A673 (cell line): Measurements from ENCODE around the gene SEC23B. TPM values are rescaled to one million over a fixed set of nuclear protein-coding genes. Genes with fewer than 3 reads are reported as not detected.

Experiments used
- BruUV-seq: library from RNA; stranded (reverse); fragments of 400-500 nt; replicated peaks from 2 replicates; lab custom pipeline; 2021; lab: Mats Ljungman, UMichigan
- CTCF ChIA-PET: fragments of 300-600 bp; sonication (Branson Sonifier 250); formaldehyde crosslinking; loops from one replicate; lab custom pipeline; 2022; ENCODE audit warnings: antibody characterized with exemption; lab: Charles Lee
- POLR2A ChIA-PET: fragments of 300-600 bp; sonication (Branson Sonifier 250); formaldehyde crosslinking; loops from one replicate; lab custom pipeline; 2022; ENCODE audit warnings: antibody characterized with exemption; ENCODE audit not compliant: low non-redundant PET; lab: Charles Lee
- DNase-seq: peaks from one replicate; pipeline ENCODE4 v3.0.0-alpha.2; 2015; ENCODE audit warnings: low spot score
- H3K27ac ChIP-seq: fragments of 200-600 bp; sonication (generic); 2 replicates; pipeline ENCODE4 v1.5.1; 2016; ENCODE audit warnings: mixed run types, low read depth, mild to moderate bottlenecking, mixed read lengths, antibody characterized with exemption, low read length; ENCODE audit not compliant: poor library complexity, severe bottlenecking
- H3K27me3 ChIP-seq: fragments of 200-600 bp; sonication (generic); replicated peaks from 2 replicates; pipeline ENCODE4 v1.6.1; 2017; ENCODE audit warnings: mixed run types, low read depth, mild to moderate bottlenecking, mixed read lengths, antibody characterized with exemption, low read length; ENCODE audit not compliant: insufficient read depth, poor library complexity
- H3K36me3 ChIP-seq: fragments of 200-600 bp; sonication (generic); 2 replicates; pipeline ENCODE4 v1.6.1; 2016; ENCODE audit warnings: mixed run types, mild to moderate bottlenecking, mixed read lengths, antibody characterized with exemption, low read length; ENCODE audit not compliant: insufficient read depth, poor library complexity, severe bottlenecking
- H3K4me1 ChIP-seq: fragments of 200-600 bp; sonication (generic); 2 replicates; pipeline ENCODE4 v1.6.1; 2017; ENCODE audit warnings: mixed run types, mild to moderate bottlenecking, mixed read lengths, antibody characterized with exemption, low read length; ENCODE audit not compliant: insufficient read depth, poor library complexity, severe bottlenecking
- H3K4me3 ChIP-seq: fragments of 200-600 bp; sonication (generic); 2 replicates; pipeline ENCODE4 v1.5.1; 2016; ENCODE audit warnings: low read depth, mixed run types, mild to moderate bottlenecking, mixed read lengths, low read length; ENCODE audit not compliant: poor library complexity, severe bottlenecking
- H3K9me3 ChIP-seq: fragments of 200-600 bp; sonication (generic); 2 replicates; pipeline ENCODE4 v1.6.1; 2016; ENCODE audit warnings: mixed run types, low read depth, mild to moderate bottlenecking, mixed read lengths, antibody characterized with exemption, low read length; ENCODE audit not compliant: poor library complexity, severe bottlenecking
- EZH2 ChIP-seq: fragments of 200-600 bp; sonication (generic); IDR thresholded peaks from 2 replicates; pipeline ENCODE4 v1.6.1; 2017; ENCODE audit warnings: borderline replicate concordance, low read depth, mild to moderate bottlenecking, mixed read lengths, antibody characterized with exemption, low read length; ENCODE audit not compliant: poor library complexity, severe bottlenecking
- intact Hi-C: fragments of 100-400 bp; cut with micrococcal nuclease; formaldehyde crosslinking; loops from one replicate; pipeline ENCODE4 v1.10.0; 2022; ENCODE audit not compliant: unreplicated experiment
- microRNA-seq: library from miRNA; unstranded; fragments of <30 nt; microRNA quantifications from one replicate; pipeline ENCODE4 v1.2.0, GENCODE V29; 2021
- total RNA-seq: library from RNA; stranded (reverse); gene quantifications from 2 replicates; pipeline ENCODE4 v1.2.3, GENCODE V29; 2021
- TF ChIP-seq, protein P1 (sequence below): fragments of 300-800, 200-600 bp; sonication (generic); conservative IDR thresholded peaks from 2 replicates; pipeline ENCODE4 v1.5.1; 2017; ENCODE audit warnings: low read depth, mild to moderate bottlenecking, antibody characterized with exemption, low read length, moderate library complexity, mixed read lengths

SEC23B gene
- total RNA-seq, 1 experiment from 2014 or later = 55.9 TPM

DNA sequence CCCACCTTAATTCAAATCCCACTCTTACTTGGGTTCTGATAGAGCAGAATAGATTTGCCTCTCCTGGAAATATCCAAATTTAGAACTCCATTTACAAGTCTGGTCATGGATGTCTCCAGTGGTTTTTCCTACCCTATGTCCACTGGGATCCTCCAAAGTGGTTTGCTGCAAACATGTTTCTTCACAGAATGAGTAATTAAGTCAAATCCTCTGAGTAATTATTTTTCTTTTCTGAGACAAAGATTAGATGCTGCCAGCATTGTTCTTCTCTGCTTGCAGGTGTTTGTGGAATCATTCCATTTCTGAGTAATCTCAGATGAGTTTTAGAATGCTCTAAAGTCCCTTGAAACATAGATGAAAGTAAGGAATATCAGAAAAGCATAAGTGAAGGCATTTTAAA lies 102.0 kb downstream of the SEC23B start:
- no peak overlapping the region for H3K27ac ChIP-seq
- no peaks in the 10 kb centered on the region for H3K4me1 ChIP-seq
- H3K4me3 ChIP-seq = no peak overlapping the region
- BruUV-seq = no TSS peak
- intact Hi-C loops = no loop called here
- no peaks in the 10 kb centered on the region for H3K36me3 ChIP-seq
- no peak for TF ChIP-seq EZH2
- TF ChIP-seq, protein P1, sequence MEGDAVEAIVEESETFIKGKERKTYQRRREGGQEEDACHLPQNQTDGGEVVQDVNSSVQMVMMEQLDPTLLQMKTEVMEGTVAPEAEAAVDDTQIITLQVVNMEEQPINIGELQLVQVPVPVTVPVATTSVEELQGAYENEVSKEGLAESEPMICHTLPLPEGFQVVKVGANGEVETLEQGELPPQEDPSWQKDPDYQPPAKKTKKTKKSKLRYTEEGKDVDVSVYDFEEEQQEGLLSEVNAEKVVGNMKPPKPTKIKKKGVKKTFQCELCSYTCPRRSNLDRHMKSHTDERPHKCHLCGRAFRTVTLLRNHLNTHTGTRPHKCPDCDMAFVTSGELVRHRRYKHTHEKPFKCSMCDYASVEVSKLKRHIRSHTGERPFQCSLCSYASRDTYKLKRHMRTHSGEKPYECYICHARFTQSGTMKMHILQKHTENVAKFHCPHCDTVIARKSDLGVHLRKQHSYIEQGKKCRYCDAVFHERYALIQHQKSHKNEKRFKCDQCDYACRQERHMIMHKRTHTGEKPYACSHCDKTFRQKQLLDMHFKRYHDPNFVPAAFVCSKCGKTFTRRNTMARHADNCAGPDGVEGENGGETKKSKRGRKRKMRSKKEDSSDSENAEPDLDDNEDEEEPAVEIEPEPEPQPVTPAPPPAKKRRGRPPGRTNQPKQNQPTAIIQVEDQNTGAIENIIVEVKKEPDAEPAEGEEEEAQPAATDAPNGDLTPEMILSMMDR = no peak
- CTCF ChIA-PET = interaction anchor here (0.6 kb wide), 1 partner anchor 382 kb away, joined by 4 read pairs; no protein-coding TSS in a partner anchor
- no peak for DNase-seq
- no peaks in the 10 kb centered on the region for H3K9me3 ChIP-seq
- H3K27me3 ChIP-seq = no peaks in the 10 kb centered on the region
- POLR2A ChIA-PET = no interaction called here

Small RNAs within 50 kb of the gene (microRNA-seq; reads per million reads assigned to microRNA genes)
- 3.5 reads per million, percentile 9 among the genes with 10 or more reads in this experiment for gene MIR3192

Other genes starting within 250 kb of the SEC23B start
- 9.3 and 12.8 TPM in 2 replicates for gene ZNF133, start 219.4 kb upstream of the SEC23B start, total RNA-seq
- 3.9 and 4.4 TPM in 2 replicates for gene DZANK1, start 40.9 kb upstream of the SEC23B start, total RNA-seq
- 18.1 and 22.1 TPM in 2 replicates for gene POLR3F, start 40.5 kb upstream of the SEC23B start, total RNA-seq
- 20.1 and 20.3 TPM in 2 replicates for gene RBBP9, start 10.7 kb upstream of the SEC23B start, total RNA-seq
- 56.6 and 57.7 TPM in 2 replicates for gene SMIM26, start 59.5 kb downstream of the SEC23B start, total RNA-seq
- 16.6 and 23.8 TPM in 2 replicates for gene DTD1, start 80.1 kb downstream of the SEC23B start, total RNA-seq